HG03571 (cell line): Measurements from ENCODE around the gene ACTL10.
"Not testable (repeated sequence)": the region's sequence is repeated elsewhere in the genome, so short reads cannot be mapped to it uniquely, and the experiment has no call there.

Experiments
- ATAC-seq: cut with Tn5 transposase; IDR thresholded peaks from one replicate; pipeline ENCODE4 v1.9.1; 2021; ENCODE audit not compliant: unreplicated experiment

The ACTL10 gene

DNA sequence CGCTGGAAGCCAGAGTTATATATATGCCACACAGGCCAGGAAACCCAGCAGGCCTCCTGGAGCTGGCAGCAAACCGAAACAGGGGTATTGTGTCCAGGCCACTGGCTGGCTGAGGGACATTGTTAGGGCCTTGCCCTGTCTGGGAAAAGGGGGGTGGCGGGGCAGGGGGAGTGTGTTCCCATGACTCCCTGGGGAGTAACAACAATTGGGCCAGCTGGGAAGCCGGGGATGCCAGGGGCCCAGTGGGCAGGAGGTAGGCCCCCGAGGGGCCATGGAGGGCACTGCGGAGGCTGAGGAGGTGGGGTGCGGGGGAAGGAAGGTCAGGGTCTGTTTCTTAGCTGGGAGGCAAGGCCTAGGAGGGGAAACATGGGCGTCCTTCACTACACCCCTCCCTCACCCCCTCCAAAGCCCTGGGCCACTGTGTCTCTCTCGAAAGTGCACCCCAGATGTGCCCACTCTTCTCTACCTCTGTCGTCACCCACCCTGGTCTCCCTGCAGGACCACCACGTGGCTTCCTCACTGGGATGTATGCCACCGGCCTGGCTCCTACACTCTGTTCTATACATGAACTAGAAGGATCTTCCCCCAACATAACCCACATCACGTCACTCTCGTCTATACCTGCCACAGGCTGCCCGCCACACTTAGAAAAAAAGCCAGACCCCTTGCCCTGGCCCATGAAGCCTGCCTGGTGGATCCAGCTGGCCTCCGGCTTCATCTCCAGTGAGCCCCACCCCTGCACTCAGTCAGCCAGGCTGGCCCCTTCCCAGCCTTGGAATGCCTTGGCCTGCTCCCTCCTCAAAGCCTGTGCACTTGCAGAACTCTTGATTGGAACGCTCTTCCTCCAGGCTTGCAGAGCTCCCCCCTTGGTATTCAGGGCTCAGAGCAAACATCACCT, 27.2 kb downstream of the ACTL10 start:
- no peak for ATAC-seq

DNA sequence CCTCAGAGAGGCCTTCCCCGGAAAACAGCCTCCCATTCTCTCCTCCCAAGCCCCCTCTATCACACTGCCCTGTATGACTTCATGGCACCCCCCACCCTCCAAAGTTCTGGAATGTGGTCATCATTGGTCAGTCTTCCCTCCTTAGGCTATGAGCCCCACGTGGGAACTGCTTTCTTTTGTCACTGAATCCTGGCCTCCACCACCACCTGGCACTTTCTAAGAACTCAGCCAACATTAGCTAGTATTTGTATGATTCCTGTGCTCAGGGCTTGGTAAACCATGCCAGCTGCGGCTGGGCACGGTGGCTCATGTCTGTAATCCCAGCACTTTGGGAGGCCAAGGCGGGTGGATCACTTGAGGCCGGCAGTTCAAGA, 27.9 kb downstream of the ACTL10 start:
- ATAC-seq: no peak

DNA sequence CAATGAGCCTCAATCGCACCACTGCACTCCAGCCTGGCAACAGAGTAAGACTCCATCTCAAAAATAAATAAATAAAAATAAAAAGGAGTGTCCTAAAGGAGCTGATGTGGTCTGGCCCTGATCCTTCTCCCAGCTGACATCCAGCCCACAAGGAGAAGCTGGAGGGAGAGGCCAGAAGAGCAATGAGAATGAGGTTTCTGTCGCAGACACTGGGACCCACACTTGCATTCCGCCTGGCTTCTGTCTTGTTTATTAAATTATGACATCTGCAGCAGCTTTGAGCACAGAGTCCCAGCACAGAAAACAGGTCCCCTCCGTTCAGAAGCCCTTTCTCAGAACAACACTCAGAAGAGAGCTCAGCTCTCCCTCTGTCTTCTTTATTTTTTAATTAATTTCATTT, 29.7 kb downstream of the ACTL10 start:
- ATAC-seq: no peak

DNA sequence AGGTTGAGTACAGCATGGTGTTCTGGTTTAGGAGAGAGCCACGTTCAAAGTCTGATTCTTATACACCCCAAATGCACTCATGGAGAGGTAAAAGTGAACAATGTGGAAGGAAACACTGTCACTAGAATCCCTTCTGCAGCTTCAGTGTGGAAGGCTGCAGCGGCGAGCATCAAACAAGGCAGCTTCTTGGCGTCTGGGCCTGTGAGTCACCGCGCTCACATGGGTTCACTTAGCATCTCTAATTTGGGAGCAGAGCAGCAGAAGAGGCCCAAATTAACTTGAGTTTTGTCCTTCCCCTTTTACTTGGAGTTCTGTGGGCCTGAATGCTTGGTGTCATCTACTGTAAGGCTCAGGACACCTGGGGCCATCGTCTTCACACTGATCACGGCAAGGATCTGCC, 30.4 kb downstream of the ACTL10 start:
- ATAC-seq: no peak

DNA sequence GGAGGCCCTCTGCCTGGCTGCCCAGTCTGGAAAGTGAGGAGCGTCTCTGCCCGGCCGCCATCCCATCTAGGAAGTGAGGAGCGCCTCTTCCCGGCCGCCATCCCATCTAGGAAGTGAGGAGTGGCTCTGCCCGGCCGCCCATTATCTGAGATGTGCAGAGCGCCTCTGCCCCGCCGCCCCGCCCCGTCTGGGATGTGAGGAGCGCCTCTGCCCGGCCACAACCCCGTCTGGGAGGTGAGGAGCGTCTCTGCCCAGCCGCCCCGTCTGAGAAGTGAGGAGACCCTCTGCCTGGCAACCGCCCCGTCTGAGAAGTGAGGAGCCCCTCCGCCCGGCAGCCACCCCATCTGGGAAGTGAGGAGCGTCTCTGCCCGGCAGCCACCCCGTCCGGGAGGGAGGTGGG, 32.2 kb downstream of the ACTL10 start:
- ATAC-seq: not testable (repeated sequence)

DNA sequence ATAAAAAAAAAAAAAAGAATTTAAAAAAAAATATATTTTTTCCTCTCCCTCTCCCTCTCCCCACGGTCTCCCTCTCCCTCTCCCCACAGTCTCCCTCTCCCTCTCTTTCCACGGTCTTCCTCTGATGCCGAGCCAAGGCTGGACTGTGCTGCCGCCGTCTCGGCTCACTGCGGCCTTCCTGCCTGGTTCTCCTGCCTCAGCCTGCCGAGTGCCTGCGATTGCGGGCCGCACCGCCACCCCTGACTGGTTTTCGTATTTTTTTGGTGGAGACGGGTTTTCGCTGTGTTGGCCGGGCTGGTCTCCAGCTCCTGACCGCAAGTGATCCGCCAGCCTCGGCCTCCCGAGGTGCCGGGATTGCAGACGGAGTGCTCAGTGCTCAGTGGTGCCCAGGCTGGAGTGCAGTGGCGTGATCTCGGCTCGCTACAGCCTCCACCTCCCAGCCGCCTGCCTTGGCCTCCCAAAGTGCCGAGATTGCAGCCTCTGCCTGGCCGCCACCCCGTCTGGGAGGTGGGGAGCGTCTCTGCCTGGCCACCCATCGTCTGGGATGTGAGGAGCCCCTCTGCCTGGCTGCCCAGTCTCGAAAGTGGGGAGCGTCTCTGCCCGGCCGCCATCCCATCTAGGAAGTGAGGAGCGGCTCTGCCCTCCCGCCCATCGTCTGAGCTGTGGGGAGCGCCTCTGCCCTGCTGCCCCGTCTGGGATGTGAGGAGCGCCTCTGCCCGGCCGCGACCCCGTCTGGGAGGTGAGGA, 34.1 kb downstream of the ACTL10 start:
- not testable (repeated sequence) for ATAC-seq

DNA sequence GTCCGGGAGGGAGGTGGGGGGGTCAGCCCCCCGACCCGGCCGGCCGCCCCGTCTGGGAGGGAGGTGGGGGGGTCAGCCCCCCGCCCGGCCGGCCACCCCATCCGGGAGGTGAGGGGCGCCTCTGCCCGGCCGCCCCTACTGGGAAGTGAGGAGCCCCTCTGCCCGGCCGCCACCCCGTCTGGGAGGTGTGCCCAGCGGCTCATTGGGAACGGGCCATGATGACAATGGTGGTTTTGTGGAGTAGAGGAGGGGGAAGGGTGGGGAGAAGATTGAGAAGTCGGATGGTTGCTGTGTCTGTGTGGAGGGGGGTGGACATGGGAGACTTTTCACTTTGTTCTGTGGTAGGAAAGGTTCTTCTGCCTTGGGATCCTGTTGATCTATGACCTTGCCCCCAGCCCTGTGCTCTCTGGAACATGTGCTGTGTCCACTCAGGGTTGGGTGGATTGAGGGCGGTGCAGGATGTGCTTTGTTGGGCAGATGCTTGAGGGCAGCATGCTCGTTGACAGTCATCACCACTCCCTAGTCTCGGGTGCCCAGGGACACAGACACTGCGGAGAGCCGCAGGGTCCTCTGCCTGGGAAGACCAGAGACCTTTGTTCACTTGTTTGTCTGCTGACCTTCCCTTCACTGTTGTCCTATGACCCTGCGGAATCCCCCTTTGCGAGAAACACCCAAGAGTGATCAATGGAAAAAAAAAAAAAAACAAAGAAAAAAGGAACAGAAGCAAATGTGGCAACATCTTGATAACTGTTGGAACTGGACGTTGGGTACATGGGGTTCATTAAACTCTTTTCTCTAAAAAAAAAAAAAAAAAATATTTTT, 35.1 kb downstream of the ACTL10 start:
- ATAC-seq: no peak

DNA sequence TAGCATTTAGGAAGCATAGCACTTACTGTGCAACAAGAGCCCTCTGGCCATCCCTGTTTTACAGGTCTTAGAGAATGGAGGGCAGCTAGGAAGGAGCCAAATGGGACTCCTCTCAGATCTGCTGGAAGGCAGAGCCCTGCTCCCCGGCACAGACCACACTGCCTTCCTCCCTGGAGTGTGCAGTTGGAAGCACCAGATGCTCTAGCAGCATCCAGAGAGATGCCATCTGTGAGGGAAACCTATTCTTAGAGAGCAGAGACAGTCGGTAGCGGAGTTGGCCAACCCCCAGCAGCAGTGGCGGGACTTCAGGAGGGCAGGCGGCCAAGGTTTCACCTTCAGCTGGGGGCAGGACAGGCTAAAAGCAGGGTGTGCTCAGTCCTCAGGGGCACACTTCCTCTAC, 36.1 kb downstream of the ACTL10 start:
- no peak for ATAC-seq

DNA sequence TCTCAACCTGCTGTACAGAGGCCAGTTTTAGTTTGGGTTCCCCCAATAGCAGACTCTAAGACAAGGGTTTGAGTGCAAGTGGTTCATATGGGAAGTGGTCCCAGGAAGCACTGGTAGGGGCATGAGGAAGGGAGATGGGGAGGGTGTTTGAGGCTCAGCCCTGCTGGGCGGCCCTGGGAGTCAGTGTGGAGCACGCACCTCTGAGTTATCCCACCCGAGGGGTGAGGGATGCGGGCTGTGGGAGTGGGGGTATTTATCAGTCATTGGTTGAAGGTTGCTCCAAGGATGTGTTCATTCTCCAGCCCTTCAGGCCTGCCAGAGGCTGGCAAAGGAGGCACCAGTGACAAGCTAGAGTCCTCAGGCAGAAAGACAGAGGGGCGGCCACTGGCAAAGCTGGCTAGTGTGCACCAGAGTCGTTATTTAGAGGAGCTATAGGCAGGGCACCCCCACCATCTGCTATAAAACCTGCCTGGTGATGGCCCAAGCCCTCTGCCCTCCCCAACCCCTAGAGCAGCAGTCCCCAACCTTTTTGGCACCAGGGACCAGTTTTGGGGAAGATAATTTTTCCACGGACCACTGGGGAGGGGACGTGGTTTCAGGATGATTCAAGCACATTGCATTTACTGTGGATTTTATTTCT, 36.9 kb downstream of the ACTL10 start:
- ATAC-seq: no peak

DNA sequence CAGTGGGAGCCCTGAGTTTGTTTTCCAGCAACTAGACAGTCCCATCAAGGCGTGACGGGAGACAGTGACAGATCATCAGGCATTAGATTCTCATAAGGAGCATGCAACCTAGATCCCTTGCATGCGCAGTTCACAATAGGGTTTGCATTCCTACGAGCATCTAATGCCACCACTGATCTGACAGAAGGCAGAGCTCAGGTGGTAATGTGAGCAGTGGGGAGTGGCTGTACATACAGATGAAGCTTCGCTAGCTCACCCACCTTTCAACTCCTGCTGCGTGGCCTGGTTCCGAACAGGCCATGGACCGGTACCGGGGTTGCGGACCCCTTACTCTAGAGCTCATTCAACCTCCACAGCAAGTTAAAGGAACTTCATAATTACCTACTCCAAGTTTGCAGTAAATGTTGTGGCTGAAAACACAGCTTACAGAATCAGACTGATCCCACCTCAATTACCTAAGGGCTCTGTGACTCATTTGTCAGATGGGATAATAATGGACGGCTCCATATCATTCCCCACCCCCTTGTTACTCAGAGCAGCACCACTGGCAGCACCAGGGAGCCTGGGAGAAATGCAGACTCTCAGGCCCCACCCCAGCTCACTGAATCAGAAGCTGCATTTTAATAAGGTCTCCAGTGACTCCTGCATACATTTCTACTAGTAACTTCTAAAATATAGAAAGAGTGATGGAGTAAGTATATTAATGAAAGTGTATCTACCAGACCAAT, 37.6 kb downstream of the ACTL10 start:
- ATAC-seq: no peak

DNA sequence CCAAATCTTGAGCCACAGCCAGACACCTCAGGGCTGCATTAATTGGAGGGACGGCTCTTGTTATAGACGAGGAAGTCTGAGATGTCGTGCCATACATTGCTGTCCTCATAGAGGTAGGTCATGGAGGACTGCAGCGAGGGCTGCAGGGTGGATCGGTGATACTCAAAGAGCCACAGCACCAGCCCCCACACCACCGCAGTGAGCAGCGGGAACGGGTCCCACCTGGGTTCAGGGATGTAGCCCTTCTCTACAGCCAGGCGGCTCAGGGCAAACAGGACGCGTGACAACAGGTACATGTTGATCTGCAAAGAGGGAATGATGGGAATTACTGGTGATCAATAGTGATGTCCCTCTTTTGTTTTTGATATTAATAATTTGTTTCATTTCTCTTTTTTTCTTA, 40.9 kb downstream of the ACTL10 start:
- no peak for ATAC-seq

DNA sequence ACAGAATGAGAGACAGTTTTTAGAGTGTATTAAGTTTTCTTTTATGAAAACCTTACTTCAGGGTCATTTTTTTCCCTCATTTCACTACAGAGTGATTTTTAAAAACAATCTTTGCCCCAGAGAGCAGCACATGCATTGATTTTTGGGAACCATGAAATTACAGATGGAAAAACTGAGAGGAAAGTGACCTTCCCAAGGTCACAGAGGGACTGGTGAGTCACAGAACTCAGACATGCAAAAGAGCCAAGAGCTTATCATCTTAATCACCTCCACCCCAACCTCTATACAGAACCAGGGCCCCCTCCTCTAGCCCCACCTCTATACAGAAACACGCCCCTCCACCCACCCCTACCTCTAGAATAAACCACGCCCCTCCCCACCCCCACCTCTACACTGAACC, 42.7 kb downstream of the ACTL10 start:
- no peak for ATAC-seq

DNA sequence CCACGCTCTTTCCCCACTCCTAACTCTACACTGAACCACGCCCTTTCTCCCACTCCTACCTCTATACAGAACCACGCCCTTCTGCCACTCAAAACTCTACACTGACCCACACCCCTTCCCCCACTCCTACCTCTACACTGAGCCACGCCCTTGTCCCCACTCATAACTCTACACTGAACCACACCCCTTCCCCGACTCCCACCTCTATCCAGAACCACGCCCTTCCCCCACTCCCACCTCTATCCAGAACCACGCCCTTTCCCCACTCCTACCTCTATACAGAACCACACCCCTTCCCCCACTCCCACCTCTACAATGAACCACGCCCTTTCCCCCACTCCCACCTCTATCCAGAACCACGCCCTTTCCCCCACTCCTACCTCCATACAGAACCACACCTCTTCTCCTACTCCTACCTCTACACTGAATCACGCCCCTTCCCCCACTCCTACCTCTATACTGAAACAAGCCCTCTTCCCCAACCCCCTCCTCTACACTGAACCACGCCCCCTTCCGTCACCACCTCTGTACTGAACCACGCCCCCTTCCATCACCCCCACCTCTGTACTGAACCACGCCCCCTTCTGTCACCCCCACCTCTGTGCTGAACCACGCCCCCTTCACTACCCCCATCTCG, 43.3 kb downstream of the ACTL10 start:
- no peak for ATAC-seq

DNA sequence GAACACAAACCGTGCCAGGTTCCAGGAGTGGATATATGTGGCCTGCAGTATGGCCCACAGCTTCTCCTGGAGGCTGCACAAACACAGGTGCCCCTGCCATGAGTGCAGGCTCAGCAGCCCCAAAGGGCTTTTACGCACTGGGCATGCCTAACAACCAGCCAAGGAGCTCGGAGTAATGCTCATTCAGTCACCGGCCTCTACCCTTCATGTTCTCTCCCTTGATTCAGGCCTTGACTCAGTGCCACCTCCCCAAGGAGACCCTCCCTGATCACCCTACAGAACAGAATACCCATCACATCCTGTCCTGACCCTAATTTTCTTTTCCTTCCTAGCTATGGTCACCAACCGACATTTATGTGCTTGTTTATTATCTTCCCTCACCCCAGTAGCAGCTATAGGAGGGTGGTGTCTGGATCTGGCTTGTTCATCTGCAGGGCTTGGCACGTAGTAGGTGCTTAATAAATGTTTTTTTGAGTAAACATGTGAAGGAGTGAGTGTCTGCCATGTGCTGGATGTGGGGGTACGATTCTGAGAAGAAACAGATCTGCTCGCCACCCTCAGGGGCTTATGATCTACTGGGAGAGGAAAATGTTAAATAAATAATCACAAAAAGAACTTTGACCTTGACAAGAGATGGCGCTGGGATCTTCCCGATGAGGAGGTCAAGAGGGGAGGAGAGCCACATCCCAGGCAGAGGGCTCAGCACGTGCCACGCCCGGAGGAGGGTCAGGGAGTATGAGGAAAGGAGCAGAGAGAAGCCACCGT, 44.1 kb downstream of the ACTL10 start:
- no peak for ATAC-seq

DNA sequence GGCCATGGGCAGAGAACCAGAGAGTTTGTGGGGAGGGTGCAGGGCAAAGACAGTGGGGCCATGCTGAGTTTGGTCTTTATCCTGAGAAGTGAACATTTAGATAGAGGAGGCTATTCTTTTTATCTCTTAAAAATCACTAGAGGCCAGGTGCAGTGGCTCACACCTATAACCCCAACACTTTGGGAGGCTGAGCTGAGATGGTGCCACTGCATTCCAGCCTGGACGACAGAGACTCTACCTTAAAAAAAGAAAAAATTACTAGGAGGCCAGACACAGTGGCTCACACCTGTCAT, 44.6 kb downstream of the ACTL10 start:
- no peak for ATAC-seq

DNA sequence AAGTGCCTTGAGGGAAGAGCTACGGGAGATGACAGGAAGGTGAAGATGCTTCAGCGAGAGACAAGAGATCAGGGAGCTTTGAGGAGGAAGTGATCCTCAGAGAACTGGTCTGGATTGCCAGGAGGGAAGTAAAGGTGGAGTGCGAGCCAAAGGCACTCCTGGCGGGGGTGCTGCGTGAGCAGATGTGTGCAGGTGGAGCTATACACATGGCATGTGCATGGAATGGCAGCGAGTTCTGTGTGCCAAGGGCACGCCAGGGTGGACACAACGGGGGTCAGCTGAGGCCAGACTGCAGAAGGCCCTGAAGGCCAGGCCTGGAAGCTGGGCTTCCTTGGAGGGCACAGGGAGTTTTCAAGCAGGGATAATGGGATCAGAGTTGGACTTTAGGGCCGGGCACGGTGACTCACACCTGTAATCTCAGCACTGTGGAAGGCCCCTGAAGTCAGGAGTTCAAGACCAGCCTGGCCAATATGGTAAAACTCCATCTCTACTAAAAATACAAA, 47.2 kb downstream of the ACTL10 start:
- no peak for ATAC-seq

DNA sequence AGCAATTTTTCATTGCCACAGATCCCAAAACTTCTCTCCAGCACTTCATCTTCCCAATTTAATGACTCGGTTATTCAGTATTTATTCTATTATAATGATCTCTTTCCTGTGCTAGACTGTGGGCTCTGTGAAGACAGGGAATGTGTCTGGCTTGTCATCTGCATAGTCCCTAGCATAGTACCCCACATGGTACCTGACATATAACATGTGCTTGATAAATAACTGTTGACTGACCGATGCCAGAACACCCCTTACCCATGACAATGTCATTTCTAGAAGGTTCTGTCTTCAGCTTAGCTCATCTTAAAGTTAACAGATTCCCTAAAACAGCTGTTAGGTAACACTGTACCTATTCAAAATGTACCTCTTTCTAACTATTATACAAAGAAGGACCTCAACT, 49.8 kb downstream of the ACTL10 start:
- no peak for ATAC-seq
